ENCODE measurements around the gene ANAPC10. TPM values are rescaled to one million over a fixed set of nuclear protein-coding genes. Genes with fewer than 3 reads are reported as not detected.

The ANAPC10 gene
- polyA plus RNA-seq, 3 donors, result 9.4 to 23.8 (median 14.9) TPM

- no peak overlapping the region for H3K27ac ChIP-seq (ENCODE audit: low read depth, low read length)
- WGBS, 3 donors, result 91 to 98% (median 92%) methylated on average over 2 of the region's 2 CpGs
These were observed 21.5 kb downstream of the ANAPC10 start for GRCh38 chr4:145076469-145076855.

- 91 to 97% (median 95%) methylated on average over 1 of the region's 1 CpG for WGBS, 3 donors
- no peak overlapping the region for H3K27ac ChIP-seq (ENCODE audit: low read depth, low read length)
These were observed 22.1 kb downstream of the ANAPC10 start for GRCh38 chr4:145075742-145076468.

GRCh38 chr4:145071560-145071959 lies 26.4 kb downstream of the ANAPC10 start:
- 95 to 98% (median 95%) methylated on average over 2 of the region's 2 CpGs for WGBS, 3 donors

GRCh38 chr4:145069361-145069760 lies 28.6 kb downstream of the ANAPC10 start:
- no peak overlapping the region for H3K27ac ChIP-seq (ENCODE audit: low read depth, low read length)
- 79 to 94% (median 87%) methylated on average over 3 of the region's 3 CpGs for whole genome bisulfite sequencing, 3 donors

More at GRCh38 chr4:145071560-145071959, 26.4 kb downstream of the ANAPC10 start:
- H3K27ac ChIP-seq (ENCODE audit: low read depth, low read length), result no peak overlapping the region

- H3K27ac ChIP-seq (ENCODE audit: low read depth, low read length), result no peak overlapping the region
- 55 to 65% (median 62%) methylated on average over 2 of the region's 2 CpGs for WGBS, 3 donors
These were observed 31.9 kb downstream of the ANAPC10 start for GRCh38 chr4:145066063-145066501.

- H3K27ac ChIP-seq (ENCODE audit: low read depth, low read length), result no peak overlapping the region
- 63 to 66% (median 64%) methylated on average over 6 of the region's 6 CpGs for WGBS, 3 donors
These were observed 36.6 kb downstream of the ANAPC10 start for GRCh38 chr4:145061318-145061920.

GRCh38 chr4:145058256-145058655 lies 39.7 kb downstream of the ANAPC10 start:
- H3K27ac ChIP-seq (ENCODE audit: low read depth, low read length), result no peak overlapping the region

GRCh38 chr4:145056325-145057130 lies 41.5 kb downstream of the ANAPC10 start:
- H3K27ac ChIP-seq (ENCODE audit: low read depth, low read length), result no peak overlapping the region
- WGBS, 3 donors, result 93 to 94% (median 94%) methylated on average over 6 of the region's 6 CpGs

GRCh38 chr4:145055533-145056257 lies 42.3 kb downstream of the ANAPC10 start:
- WGBS, 3 donors, result 96 to 97% (median 97%) methylated on average over 5 of the region's 5 CpGs

GRCh38 chr4:145049241-145049640 lies 48.8 kb downstream of the ANAPC10 start:
- no peak overlapping the region for H3K27ac ChIP-seq (ENCODE audit: low read depth, low read length)
- WGBS, 3 donors, result 96 to 100% (median 97%) methylated on average over 1 of the region's 1 CpG

More at GRCh38 chr4:145055533-145056257, 42.3 kb downstream of the ANAPC10 start:
- no peak overlapping the region for H3K27ac ChIP-seq (ENCODE audit: low read depth, low read length)

- H3K27ac ChIP-seq (ENCODE audit: low read depth, low read length), result no peak overlapping the region
These were observed 49.2 kb downstream of the ANAPC10 start for GRCh38 chr4:145048817-145049216.

GRCh38 chr4:145047151-145047550 lies 50.8 kb downstream of the ANAPC10 start:
- no peak overlapping the region for H3K27ac ChIP-seq (ENCODE audit: low read depth, low read length)
- 80 to 89% (median 81%) methylated on average over 4 of the region's 4 CpGs for WGBS, 3 donors

GRCh38 chr4:145045180-145045579 lies 52.8 kb downstream of the ANAPC10 start:
- 74 to 85% (median 78%) methylated on average over 1 of the region's 1 CpG for WGBS, 3 donors
- H3K27ac ChIP-seq (ENCODE audit: low read depth, low read length), result no peak overlapping the region

- H3K27ac ChIP-seq (ENCODE audit: low read depth, low read length), result no peak overlapping the region
- WGBS, 3 donors, result 69 to 85% (median 73%) methylated on average over 3 of the region's 3 CpGs
These were observed 53.7 kb downstream of the ANAPC10 start for GRCh38 chr4:145044341-145044740.

- 78 to 83% (median 80%) methylated on average over 3 of the region's 3 CpGs for WGBS, 3 donors
- H3K27ac ChIP-seq (ENCODE audit: low read depth, low read length), result no peak overlapping the region
These were observed 54.7 kb downstream of the ANAPC10 start for GRCh38 chr4:145043306-145043705.

GRCh38 chr4:145042601-145043285 lies 55.3 kb downstream of the ANAPC10 start:
- H3K27ac ChIP-seq (ENCODE audit: low read depth, low read length), result no peak overlapping the region
- 87 to 89% (median 88%) methylated on average over 3 of the region's 3 CpGs for WGBS, 3 donors

GRCh38 chr4:145041378-145041777 lies 56.6 kb downstream of the ANAPC10 start:
- 53 to 67% (median 59%) methylated on average over 3 of the region's 3 CpGs for WGBS, 3 donors

GRCh38 chr4:145035494-145036136 lies 62.4 kb downstream of the ANAPC10 start:
- 56 to 90% (median 73%) methylated on average over 2 of the region's 2 CpGs for WGBS, 3 donors
- H3K27ac ChIP-seq (ENCODE audit: low read depth, low read length), result no peak overlapping the region

More at GRCh38 chr4:145041378-145041777, 56.6 kb downstream of the ANAPC10 start:
- H3K27ac ChIP-seq (ENCODE audit: low read depth, low read length), result no peak overlapping the region
